GM19351 (cell line): ENCODE results near the gene SCAF1.

Experiments
- ATAC-seq: cut with Tn5 transposase; IDR thresholded peaks from one replicate; pipeline ENCODE4 v1.9.1; 2021; ENCODE audit warnings: mild to moderate bottlenecking, moderate library complexity; ENCODE audit not compliant: unreplicated experiment

Gene SCAF1

DNA sequence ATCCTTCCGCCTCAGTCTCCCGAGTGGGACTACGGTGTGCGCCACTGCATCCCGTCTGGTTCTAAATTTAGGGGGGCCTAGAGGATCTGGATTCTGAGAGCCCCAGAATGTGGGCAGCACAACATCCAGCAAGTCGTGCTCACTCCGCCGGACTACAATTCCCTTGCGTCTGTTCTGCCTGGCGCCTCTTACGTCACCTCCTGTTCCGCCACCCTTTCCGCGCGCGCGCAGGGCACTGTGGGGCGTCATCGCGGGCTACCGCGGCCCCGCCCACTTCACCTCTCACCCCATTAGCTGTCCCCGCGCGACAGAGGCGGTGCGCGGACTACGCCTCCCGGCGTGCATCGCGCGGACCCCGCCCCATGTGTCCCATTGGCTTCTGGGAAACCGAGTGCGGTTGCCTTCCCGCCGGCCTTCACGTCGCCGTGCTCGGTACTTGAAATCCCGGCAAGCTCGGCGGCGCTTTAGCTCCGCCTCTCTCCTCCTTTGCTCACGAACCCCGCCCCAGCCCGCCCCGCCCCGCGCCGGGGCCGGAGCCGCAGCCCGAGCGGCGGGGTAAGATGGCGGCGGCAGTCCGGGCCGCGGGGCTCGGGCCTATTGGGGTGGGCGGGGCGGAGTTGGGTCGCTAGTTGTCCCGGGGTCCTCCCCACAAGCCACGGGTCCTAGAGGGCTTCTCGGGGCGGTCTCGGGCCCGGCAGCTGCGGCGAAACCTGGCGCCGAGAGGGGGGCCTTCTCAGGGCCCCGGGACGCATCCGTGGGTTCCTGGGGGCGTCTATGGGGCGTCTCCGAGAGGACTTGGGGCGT, at the start of gene SCAF1:
SCAF1 (plus strand) TSS at position 522 of the 804 bp plus-strand sequence. CDS start 2,818 bp downstream, outside the sequence.
- peak; percentile 51 for ATAC-seq

DNA sequence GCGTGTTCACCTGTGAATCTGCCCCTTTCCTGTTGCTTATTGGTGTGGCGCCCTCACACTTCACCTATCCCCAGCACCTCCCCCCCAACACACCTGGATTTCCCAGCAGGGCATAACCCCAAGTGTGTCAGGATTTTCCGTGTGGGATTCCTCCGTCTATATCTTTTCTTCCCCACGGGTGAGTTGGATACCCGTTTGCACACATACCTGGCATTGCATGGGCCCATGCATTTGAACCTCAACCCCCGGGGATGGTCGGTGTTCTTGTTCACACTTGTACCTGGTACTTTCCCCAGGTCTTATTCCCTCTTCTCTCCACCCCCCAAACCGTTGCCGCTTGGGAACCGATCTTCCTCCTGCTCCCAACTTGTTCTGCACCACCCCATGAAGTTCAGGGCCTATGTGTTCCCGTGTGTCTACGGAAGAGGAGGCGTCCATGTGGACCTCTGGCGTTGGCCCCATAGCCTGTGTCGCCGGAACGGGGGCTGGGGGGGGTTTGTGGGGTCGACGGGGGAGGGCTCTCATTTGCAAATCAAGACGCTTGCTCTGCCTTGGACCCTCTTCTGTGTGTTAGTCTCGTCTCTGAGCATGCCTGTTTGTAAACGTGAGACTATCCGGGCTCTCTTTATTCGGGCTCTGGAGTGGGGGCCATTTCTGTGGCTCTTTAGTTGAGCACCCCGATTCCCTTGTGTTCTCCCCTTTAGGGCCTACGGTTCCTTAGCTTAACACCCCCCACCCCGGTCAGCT, 49.4 kb upstream of the SCAF1 start:
- ATAC-seq, result no peak

- ATAC-seq, result peak; percentile 45
Observed at GRCh38 chr19:49593233-49594113, 48.5 kb upstream of the SCAF1 start.

DNA sequence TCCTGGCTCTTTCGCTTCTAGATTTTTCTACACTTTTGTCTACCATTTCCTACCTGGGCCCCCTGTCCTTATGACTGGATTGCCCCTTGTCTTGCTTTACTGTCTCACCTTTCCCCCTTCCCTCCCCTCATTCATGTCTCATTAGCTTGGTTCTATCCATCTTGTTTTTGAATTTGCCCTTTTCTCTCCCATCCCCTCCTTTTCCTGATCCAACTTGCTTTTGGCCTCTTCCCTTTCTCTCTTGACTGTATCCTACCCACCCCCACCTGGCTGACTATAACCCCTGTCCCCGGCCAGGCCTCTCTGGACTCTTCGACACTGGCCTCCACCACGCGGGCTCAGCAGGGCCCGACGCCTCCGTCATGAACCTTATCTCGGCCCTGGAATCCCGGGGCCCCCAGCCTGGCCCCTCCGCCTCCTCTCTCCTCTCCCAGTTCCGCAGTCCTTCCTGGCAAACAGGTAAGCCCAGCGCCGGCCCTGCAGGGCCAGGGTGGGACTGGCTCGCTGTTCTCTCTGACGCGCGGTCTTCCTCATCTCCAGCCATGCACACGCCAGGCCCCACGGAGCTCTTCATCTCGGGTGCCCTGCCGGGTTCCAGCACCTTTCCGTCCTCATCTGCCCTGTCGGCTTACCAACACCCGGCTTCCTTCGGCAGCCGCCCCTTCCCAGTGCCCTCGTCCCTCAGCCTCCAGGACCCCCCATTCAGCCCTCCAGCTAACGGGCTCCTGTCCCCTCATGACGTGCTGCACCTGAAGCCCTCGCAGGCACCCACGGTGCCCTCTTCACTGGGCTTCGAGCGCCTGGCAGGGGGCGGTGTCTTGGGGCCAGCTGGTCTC, 47.6 kb upstream of the SCAF1 start:
- no peak for ATAC-seq

DNA sequence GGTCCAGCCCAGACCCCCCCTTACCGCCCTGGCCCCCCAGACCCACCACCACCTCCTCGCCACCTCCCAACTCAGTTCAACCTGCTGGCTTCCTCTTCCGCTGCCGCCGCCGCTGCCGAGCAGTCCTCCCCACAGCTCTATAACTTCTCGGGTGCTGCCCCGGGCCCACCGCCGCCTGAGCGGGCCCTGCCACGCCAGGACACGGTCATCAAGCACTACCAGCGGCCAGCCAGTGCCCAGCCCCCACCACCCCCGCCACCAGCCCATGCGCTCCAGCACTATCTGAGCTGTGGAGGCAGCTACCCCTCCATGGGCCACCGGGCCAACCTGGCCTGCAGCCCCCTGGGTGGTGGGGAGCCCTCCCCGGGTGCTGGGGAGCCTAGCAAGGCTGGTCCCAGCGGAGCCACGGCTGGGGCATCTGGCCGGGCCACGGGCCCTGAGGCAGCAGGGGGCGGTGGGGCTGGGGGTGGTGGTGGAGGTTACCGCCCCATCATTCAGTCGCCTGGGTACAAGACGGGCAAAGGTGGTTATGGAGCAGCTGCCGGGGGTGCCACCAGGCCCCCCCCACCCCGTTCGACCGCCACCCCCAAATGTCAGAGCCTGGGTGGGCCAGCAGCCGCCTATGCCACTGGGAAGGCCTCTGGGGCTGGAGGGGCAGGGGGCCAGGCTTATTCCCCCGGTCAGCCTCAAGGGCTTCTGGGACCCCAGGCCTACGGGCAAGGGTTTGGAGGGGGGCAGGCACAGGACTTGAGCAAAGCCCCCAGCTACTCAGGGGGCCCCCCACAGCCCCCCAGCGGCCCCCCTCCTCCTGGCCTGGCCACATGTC, 46.8 kb upstream of the SCAF1 start:
- no peak for ATAC-seq

DNA sequence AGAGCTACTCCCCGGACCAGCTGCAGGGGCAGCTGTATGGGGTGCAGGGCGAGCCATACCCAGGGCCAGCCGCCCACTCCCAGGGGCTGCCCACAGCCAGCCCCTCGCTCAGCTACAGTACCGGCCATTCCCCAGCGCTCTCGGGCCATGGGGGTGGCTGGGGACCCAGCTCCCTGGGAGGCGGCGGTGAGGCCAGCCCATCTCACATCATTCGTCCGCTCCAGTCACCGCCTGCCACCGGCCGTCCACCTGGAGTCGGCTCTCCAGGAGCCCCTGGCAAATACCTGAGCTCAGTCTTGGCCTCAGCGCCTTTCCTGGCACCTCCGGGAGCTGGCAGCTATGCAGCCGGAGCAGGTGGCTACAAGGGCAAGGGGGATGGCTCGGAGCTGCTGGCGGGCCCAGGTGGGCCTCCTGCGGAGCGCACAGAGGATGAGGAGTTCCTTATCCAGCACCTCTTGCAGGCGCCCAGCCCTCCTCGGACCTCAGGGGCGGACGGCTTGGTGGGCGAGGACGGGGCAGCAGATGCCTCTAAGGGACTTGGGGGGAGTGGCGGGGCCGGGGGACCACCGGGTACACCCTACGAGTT, 46.1 kb upstream of the SCAF1 start:
- ATAC-seq, result no peak

- ATAC-seq, result no peak
Observed at GRCh38 chr19:49596407-49596806, 45.6 kb upstream of the SCAF1 start.

DNA sequence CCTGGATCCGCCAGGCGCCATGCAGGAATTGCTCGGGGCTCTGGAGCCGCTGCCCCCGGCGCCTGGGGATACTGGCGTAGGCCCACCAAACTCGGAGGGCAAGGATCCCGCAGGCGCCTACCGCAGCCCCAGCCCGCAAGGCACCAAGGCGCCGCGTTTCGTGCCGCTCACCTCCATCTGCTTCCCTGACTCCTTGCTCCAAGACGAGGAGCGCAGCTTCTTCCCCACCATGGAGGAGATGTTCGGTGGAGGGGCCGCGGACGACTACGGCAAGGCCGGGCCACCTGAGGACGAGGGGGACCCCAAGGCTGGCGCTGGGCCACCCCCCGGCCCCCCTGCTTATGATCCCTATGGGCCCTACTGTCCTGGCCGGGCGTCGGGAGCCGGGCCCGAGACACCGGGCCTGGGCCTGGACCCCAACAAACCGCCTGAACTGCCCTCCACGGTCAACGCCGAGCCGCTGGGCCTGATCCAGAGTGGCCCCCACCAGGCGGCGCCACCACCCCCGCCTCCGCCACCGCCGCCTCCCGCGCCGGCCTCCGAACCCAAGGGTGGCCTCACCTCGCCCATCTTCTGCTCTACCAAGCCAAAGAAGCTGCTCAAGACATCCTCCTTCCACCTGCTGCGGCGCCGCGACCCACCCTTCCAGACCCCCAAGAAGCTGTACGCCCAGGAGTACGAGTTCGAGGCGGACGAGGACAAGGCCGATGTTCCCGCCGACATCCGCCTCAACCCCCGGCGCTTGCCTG, 44.9 kb upstream of the SCAF1 start:
- no peak for ATAC-seq

GRCh38 chr19:49597703-49597974, 44.4 kb upstream of the SCAF1 start:
- ATAC-seq, result no peak

- ATAC-seq, result no peak
Observed at GRCh38 chr19:49599378-49600295, 42.4 kb upstream of the SCAF1 start.

DNA sequence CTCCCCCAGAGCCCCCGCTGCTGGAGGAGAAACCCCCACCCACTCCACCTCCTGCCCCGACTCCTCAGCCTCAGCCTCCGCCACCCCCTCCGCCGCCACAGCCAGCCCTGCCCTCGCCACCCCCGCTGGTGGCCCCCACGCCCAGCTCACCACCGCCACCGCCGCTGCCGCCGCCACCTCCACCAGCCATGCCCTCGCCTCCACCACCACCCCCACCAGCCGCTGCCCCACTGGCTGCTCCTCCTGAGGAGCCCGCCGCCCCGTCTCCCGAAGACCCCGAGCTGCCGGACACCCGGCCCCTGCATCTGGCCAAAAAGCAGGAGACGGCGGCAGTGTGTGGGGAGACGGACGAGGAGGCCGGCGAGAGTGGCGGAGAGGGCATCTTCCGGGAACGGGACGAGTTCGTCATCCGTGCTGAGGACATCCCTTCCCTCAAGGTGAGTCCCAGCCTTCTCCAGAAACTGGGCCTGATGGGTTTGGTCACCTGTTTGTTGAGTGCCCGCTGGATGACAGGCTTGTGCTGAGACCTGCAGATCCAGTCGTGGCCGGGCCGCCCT, 40.4 kb upstream of the SCAF1 start:
- no peak for ATAC-seq

GRCh38 chr19:49602806-49603205, 39.2 kb upstream of the SCAF1 start:
- no peak for ATAC-seq

DNA sequence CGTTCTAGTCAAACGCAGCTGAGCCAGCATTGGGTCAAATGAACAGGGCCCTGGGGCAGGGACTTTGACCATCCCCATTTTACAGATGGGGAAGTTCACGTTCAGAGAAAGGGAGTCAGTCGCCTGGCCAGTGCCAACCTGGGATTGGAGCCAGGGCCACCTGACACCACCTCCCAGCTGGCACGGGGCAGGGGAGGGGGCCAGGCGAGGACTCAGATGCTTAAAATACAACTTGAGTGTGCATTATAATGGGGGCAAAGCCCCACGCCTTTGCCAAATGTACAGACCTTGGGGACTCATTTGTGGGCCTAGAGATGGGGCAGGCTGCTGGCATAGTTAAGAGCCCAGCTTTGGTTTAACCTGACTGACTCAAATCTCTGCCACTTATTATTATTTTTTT, 36.4 kb upstream of the SCAF1 start:
- no peak for ATAC-seq

DNA sequence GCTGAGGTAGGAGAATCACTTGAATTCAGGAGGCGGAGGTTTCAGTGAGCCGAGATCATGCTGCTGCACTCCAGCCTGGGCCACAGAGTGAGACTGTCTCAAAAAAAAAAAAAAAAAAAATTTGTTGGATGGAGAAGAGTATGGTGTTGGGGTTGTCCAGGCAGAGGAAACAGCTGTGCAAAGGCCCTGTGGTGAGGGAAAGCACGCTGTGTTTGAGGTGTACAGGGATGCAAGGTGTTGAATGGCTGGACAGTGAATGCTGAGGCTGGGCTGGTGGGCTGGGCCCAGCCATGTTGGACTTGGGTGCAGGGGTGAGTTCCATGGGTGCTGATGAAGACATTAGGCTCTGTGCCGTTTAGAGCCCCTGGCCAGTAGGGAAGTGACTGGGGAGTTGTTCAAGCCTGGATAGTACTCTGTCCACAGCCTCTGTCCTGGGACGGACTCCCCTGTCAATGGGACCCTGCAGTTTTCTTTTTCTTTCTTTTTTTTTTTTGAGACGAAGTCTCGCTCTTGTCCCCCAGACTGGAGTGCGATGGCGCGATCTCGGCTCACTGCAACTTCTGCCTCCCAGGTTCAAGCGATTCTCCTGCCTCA, 32.4 kb upstream of the SCAF1 start:
- no peak for ATAC-seq

DNA sequence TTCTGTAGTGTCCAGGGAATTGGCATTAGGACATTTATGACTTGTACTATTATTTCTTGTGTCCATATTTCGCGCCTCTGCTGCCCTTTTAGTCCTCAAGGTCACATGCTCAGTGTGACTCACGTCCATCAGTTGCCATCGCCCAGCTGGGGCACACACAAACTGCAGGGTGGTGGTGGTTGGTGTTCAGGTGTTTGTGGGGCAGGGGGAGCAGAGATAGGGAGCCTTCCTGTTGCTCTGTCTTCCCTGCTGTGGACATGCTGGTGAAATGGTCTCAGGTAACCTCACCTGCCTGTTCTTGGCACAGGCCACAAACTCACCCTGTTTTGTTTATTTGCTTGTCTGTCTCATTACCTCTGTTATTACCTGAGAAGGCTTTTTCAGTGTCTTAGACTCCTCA, 28.6 kb upstream of the SCAF1 start:
- ATAC-seq, result no peak

GRCh38 chr19:49614096-49614833, 27.7 kb upstream of the SCAF1 start:
- no peak for ATAC-seq
